NCI-H187 treated with DMSO at 0.1 percent for 48 hours (cell line): Measurements from ENCODE around the gene HACD2.

Experiments used
- DNase-seq: peaks from one replicate; lab custom pipeline; 2025; lab: John Stamatoyannopoulos, UW

The HACD2 gene

GRCh38 chr3:123481071-123481470 lies 103.8 kb downstream of the HACD2 start:
- no peak for DNase-seq

GRCh38 chr3:123480428-123480827 lies 104.4 kb downstream of the HACD2 start:
- DNase-seq: no peak

GRCh38 chr3:123479891-123480290 lies 105.0 kb downstream of the HACD2 start:
- no peak for DNase-seq

- no peak for DNase-seq
These were observed 106.5 kb downstream of the HACD2 start for GRCh38 chr3:123478314-123478713.

GRCh38 chr3:123476967-123477750 lies 107.7 kb downstream of the HACD2 start:
- no peak for DNase-seq

GRCh38 chr3:123475786-123476185 lies 109.1 kb downstream of the HACD2 start:
- DNase-seq: no peak

GRCh38 chr3:123471106-123471505 lies 113.7 kb downstream of the HACD2 start:
- DNase-seq: no peak

GRCh38 chr3:123469323-123469995 lies 115.4 kb downstream of the HACD2 start:
- DNase-seq: no peak

- no peak for DNase-seq
These were observed 117.8 kb downstream of the HACD2 start for GRCh38 chr3:123467046-123467445.

- DNase-seq: no peak
These were observed 120.6 kb downstream of the HACD2 start for GRCh38 chr3:123464211-123464610.

GRCh38 chr3:123459862-123460261 lies 125.0 kb downstream of the HACD2 start:
- no peak for DNase-seq

GRCh38 chr3:123458255-123458654 lies 126.6 kb downstream of the HACD2 start:
- no peak for DNase-seq

- DNase-seq: no peak
These were observed 127.0 kb downstream of the HACD2 start for GRCh38 chr3:123457841-123458240.

GRCh38 chr3:123453675-123454074 lies 131.2 kb downstream of the HACD2 start:
- DNase-seq: no peak

- no peak for DNase-seq
These were observed 133.7 kb downstream of the HACD2 start for GRCh38 chr3:123451186-123451585.

GRCh38 chr3:123449997-123450604 lies 134.8 kb downstream of the HACD2 start:
- DNase-seq: no peak

- no peak for DNase-seq
These were observed 135.5 kb downstream of the HACD2 start for GRCh38 chr3:123449102-123449996.

GRCh38 chr3:123448536-123449101 lies 136.2 kb downstream of the HACD2 start, which contains the start of gene ADCY5:
Gene ADCY5, minus strand, starts transcription at chr3:123449090. Its CDS starts 545 bp downstream, at chr3:123448545.
- DNase-seq: no peak

GRCh38 chr3:123447749-123448517 lies 136.9 kb downstream of the HACD2 start:
- DNase-seq: no peak

- no peak for DNase-seq
These were observed 137.5 kb downstream of the HACD2 start for GRCh38 chr3:123447416-123447748.

- no peak for DNase-seq
These were observed 138.2 kb downstream of the HACD2 start for GRCh38 chr3:123446610-123447109.
